ENCODE results near the gene PRSS21.

- TF ChIP-seq CTCF (IDR thresholded peaks at IDR 0.05) (no peak), GATA2 (CRISPR knock-in tag; IDR thresholded peaks at IDR 0.05) (no peak), POLR2AphosphoS5 (IDR thresholded peaks at IDR 0.05; ENCODE audit: low read depth, low read length) (peak; percentile 86), RAD21 (IDR thresholded peaks at IDR 0.05; ENCODE audit: low read length) (no peak), REST (IDR thresholded peaks at IDR 0.05; ENCODE audit: low read depth, low read length) (peak; percentile 51; the same call in 1 of the 2 replicates), USF2 (IDR thresholded peaks at IDR 0.05; ENCODE audit: borderline replicate concordance, low read depth, low read length) (no peak), EP300 (IDR thresholded peaks at IDR 0.05; ENCODE audit: borderline replicate concordance in 1 of 2, low read depth in 1 of 2, low read length in 1 of 2) (no peak), SMC3 (IDR thresholded peaks at IDR 0.05; ENCODE audit: low read depth, low read length) (peak; percentile 6; the same call in 1 of the 2 replicates)
These were observed 39.7 kb upstream of the PRSS21 start, which contains the start of gene ELOB for GRCh38 chr16:2777231-2777902.
